ENCODE measurements around the gene PLCG2. TPM values are rescaled to one million over a fixed set of nuclear protein-coding genes. Genes with fewer than 3 reads are reported as not detected.
A peak's percentile ranks its signal among the peaks of the same experiment; 100 is the strongest.

The PLCG2 gene
- total and polyA plus RNA-seq, 8 donors = 5.1 to 48.7 (median 9.4) TPM

DNA sequence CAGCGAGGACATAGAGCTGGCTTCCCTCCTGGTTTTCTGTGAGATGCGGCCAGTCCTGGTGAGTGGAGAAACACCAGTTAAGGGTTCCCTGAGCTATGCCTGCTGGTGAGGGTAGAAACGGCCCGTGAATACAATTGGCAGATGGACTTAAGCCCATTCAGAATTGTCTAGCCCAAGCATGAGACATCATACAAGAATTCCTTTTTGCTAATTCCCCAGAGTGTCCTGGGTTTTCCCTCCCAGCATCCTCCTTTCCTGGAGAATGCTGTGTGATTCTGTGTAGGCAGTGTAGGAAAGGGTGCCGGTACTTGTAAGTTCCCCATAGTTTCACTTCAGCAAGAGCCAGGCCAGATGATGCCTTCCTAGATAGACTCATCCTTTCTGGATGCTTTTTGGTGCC, 167.1 kb downstream of the PLCG2 start:
- TF ChIP-seq, protein P1, sequence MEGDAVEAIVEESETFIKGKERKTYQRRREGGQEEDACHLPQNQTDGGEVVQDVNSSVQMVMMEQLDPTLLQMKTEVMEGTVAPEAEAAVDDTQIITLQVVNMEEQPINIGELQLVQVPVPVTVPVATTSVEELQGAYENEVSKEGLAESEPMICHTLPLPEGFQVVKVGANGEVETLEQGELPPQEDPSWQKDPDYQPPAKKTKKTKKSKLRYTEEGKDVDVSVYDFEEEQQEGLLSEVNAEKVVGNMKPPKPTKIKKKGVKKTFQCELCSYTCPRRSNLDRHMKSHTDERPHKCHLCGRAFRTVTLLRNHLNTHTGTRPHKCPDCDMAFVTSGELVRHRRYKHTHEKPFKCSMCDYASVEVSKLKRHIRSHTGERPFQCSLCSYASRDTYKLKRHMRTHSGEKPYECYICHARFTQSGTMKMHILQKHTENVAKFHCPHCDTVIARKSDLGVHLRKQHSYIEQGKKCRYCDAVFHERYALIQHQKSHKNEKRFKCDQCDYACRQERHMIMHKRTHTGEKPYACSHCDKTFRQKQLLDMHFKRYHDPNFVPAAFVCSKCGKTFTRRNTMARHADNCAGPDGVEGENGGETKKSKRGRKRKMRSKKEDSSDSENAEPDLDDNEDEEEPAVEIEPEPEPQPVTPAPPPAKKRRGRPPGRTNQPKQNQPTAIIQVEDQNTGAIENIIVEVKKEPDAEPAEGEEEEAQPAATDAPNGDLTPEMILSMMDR (IDR thresholded peaks at IDR 0.05) = no peak
- H3K36me3 ChIP-seq = peaks cover 0 to 81% of the 10 kb centered on the region in 2 donors
- ATAC-seq = no peak

DNA sequence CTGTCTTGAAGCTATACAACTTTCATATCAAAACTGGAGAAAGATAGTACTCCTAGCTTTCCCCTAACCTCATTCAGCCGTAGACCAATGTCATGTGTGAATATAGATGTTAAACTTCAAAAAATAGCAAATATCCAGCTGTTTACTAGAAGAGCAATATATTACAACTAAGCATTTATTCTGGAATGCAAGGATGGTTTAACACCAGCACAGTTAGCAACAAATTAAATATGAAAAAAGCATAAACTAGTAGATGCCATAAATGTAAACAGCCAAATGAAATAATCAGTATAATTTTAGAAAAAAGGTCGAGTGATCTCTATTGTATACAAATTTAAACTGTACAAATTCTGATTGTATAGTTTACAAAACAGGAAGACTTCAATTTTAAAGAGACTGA, 172.5 kb downstream of the PLCG2 start:
- TF ChIP-seq, protein P1 (IDR thresholded peaks at IDR 0.05) = no peak
- intact Hi-C loops (cut with DNase I) = no loop called here
- Histone ChIP-seq H3K9me3 (peaks cover 0 to 23% of the 10 kb centered on the region in 2 donors), H3K4me1 (no peaks in the 10 kb centered on the region), H3K27ac (no peak overlapping the region), H3K4me3 (no peak overlapping the region), H3K27me3 (no peaks in the 10 kb centered on the region), H3K36me3 (peaks cover 0 to 60% of the 10 kb centered on the region in 2 donors)
- ATAC-seq = no peak
- no peak for DNase-seq

More for the DNA sequence above, 167.1 kb downstream of the PLCG2 start:
- no peak overlapping the region for H3K4me3 ChIP-seq
- intact Hi-C loops (cut with DNase I) = no loop called here
- peaks cover 0 to 12% of the 10 kb centered on the region in 2 donors for H3K9me3 ChIP-seq
- DNase-seq = no peak
- H3K27me3 ChIP-seq = no peaks in the 10 kb centered on the region
- no peaks in the 10 kb centered on the region for H3K4me1 ChIP-seq
- H3K27ac ChIP-seq = no peak overlapping the region

DNA sequence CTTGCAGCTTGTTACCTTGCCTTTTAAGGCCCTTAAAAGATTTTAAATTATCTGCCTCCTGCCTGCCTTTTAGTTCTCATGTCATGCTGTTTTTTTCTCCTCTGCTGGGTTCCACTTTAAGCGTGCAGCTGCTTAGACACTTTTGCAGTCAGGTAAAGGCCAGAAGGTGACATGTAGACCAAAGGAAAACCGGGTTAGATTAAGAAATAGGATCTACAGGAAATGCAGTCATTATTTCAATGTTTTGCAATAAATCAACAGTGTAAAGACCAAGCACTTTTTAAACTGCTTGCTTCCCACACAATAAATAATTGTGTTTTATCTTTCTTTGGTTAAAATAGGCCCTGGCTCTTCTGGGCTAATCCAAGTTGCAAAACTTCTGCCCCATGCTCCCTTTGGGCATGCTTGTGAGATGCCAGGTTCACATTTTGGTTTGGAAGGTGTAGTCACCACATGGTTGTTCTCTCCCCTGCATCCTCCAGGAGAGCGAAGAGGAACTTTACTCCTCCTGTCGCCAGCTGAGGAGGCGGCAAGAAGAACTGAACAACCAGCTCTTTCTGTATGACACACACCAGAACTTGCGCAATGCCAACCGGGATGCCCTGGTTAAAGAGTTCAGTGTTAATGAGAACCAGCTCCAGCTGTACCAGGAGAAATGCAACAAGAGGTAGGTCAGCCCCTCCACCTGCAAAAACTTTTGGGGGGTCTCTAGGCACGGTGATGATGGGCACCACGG, 177.3 kb downstream of the PLCG2 start:
- Histone ChIP-seq H3K27me3 (no peaks in the 10 kb centered on the region), H3K27ac (no peak overlapping the region), H3K4me1 (no peaks in the 10 kb centered on the region), H3K9me3 (peaks cover 0 to 10% of the 10 kb centered on the region in 2 donors), H3K4me3 (no peak overlapping the region), H3K36me3 (peaks cover 0 to 48% of the 10 kb centered on the region in 2 donors)
- intact Hi-C loops (cut with DNase I) = no loop called here
- TF ChIP-seq, protein P1 (IDR thresholded peaks at IDR 0.05) = no peak
- ATAC-seq = peak; percentile 36
- peak in 1 of 4 donors; percentile 53 for DNase-seq

DNA sequence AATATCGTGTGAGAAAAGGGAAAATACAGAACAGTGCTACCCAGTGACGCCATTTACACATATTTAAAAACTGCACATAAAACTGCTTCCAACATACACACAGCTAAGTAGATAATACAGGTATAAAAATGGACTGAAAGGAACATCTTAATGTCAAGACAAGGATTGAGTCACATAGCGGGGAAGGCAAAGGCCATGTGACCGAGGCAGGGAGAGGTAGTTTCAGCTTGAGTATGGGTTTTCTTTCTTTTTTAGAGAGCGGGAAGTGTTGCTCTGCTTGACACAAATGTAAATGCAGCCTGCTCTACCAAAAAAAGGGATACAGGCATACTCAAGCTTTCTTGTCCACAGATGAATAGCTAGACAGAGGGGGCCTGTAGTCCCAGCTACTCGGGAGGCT, 185.7 kb downstream of the PLCG2 start:
- TF ChIP-seq, protein P1 (IDR thresholded peaks at IDR 0.05) = no peak
- no peaks in the 10 kb centered on the region for H3K4me1 ChIP-seq
- H3K27ac ChIP-seq = no peak overlapping the region
- intact Hi-C loops (cut with DNase I) = no loop called here
- ATAC-seq (no peak), DNase-seq (no peak)
- no peaks in the 10 kb centered on the region for H3K9me3 ChIP-seq
- H3K27me3 ChIP-seq = no peaks in the 10 kb centered on the region
- H3K4me3 ChIP-seq = no peak overlapping the region
- H3K36me3 ChIP-seq = peaks cover 0 to 2% of the 10 kb centered on the region in 2 donors

DNA sequence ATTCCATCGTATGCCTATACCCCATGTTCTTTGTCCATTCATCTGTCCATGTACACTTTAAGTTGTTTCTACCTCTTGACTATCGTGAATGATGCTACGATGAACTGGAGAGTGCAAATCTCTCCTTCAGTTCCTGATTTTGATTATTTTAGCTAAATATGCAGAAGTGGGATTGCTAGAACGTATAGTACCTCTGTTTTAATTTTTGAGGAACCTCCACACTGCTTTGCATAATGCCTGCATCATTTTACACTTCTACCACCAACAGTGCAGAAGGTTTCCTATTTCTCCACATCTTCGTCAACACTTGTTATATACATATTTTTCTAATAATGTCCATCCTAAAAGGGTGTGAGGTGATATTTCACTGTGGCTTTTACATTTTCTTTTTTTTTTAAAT, 188.3 kb downstream of the PLCG2 start:
- H3K27me3 ChIP-seq = no peaks in the 10 kb centered on the region
- H3K9me3 ChIP-seq = peaks cover 0 to 16% of the 10 kb centered on the region in 2 donors
- H3K4me1 ChIP-seq = no peaks in the 10 kb centered on the region
- H3K4me3 ChIP-seq = no peak overlapping the region
- intact Hi-C loops (cut with DNase I) = no loop called here
- no peak overlapping the region for H3K27ac ChIP-seq
- TF ChIP-seq, protein P1 (IDR thresholded peaks at IDR 0.05) = no peak
- ATAC-seq (no peak), DNase-seq (no peak)
- H3K36me3 ChIP-seq = no peaks in the 10 kb centered on the region

Measured in left lung (tissue), 10 donors.